ENCODE data around the gene SLC16A11.
"Not testable (repeated sequence)": the region's sequence is repeated elsewhere in the genome, so short reads cannot be mapped to it uniquely, and the experiment has no call there.

The SLC16A11 gene

DNA sequence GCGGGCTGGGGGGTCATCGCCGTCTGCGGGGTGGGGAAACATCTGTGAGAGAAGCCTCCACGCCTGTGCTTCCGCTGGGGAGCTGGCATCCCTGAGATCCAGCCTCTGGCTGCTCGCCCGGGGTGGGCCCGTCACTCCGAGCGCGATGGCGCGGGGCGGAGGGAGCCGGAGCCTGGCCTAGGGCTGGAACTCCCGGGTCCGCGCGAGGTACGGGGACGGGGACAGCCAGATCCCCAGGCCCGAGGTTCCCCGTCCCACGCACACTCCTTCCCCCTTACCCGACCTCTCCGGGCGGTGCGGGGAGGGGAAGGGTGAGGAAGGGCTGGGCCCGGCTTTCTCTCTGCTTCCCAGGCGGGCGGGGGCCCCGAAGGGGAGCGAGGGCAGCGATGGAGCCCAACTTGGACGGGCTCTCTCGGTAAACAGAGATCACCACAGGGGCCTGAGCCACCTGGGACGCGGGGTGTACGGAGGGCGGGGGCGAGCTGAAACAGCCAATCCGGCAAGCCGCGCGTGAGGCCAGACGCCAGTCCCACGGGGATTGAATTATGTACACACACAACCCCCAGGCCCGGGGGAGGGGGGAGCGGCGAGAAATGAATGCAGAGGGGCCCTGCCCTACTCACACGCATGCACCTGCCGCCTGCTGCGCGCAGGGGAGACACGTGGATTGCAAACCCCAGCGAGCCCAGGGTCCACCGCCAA lies at the start of gene SLC16A11:
Gene SLC16A11 (minus strand): TSS at position 596 of the 702 bp plus-strand sequence. CDS start 579 bp downstream, at position 17.
- DNase-seq (ENCODE audit: low read depth in 3 of 3), result no peak

GRCh38 chr17:7091311-7092005 lies 47.6 kb upstream of the SLC16A11 start:
- DNase-seq (ENCODE audit: low read depth in 3 of 3), result not testable (repeated sequence)

GRCh38 chr17:7089570-7089969 lies 45.7 kb upstream of the SLC16A11 start:
- DNase-seq (ENCODE audit: low read depth in 3 of 3), result not testable (repeated sequence)

- not testable (repeated sequence) for DNase-seq (ENCODE audit: low read depth in 3 of 3)
Measured at GRCh38 chr17:7088442-7088841, 44.5 kb upstream of the SLC16A11 start.

- no peak for DNase-seq (ENCODE audit: low read depth in 3 of 3)
Measured at GRCh38 chr17:7084088-7084487, 40.2 kb upstream of the SLC16A11 start.

GRCh38 chr17:7083592-7083991 lies 39.7 kb upstream of the SLC16A11 start:
- no peak for DNase-seq (ENCODE audit: low read depth in 3 of 3)

DNA sequence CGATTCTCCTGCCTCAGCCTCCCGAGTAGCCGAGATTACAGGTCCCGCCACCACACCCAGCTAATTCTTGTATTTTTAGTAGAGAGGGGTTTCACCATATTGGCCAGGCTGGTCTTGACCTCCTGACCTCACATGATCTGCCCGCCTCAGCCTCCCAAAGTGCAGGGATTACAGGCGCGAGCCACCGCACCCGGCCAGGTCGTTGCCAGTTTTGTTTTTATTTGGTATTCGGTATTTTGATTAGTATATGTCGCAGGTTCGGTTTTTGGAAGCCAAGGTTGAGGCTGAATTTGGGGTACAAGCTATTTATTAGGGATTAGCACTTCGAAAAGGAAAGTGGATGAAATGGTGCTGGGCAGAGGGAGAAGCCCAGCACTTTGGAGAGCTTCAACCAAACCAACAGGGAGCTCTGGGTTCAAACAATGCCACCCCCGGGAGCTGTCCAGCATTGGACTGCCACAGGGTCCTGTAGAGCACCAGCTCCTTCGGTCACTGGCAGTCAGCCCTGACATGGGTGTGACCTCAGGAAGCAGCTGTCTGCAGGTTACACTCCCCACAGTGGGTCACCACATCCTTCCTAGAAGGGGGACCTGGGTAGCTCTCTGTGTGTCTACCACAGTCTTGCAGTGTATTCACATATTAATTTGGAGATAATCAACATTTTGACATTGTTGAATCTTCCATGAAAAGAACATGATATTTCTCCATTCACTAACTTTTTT lies 37.6 kb upstream of the SLC16A11 start:
- no peak for DNase-seq (ENCODE audit: low read depth in 3 of 3)

- DNase-seq (ENCODE audit: low read depth in 3 of 3), result no peak
Measured at GRCh38 chr17:7080456-7081041, 36.7 kb upstream of the SLC16A11 start.

DNA sequence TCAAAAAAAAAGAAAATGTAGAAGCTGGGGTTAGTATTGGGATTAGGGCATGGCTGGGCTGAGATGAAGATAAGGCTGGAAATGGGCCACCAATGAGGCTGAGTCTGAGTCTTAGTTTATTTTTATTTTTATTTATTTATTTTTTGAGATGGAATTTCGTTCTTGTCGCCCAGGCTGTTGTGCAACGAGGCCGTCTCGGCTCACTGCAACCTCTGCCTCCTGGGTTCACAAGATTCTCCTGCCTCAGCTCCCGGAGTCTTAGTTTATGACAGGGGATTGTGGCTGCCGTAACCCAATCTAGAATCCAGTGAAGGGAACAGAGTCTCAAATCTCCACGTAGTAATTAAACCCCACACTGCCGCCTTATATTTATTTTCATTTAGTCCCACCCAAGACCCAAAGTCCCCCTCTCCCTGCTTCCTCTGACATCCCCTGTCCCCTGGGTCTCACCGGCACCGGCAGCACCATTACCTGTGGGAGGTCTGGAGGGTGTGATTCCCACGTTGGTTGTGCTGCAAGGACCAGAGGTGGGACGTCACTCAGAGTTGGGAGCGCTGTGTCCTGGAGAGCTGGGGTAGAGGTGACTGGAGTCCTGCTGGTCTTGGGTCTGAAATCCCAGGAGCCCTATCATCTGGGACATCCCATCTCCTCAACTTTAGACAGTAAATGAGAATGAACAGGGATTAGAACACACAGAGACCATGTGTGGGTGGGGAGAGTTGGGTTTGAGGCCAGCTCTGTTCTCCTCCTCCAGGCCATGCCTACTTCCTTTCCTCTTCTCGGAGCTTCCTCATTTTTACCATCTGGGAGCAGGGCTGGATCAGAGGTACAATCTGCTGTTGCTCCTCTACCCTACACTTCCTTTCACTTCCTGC lies 35.9 kb upstream of the SLC16A11 start, which contains the start of gene CLEC10A:
Gene CLEC10A (minus strand): TSS at position 671 of the 875 bp plus-strand sequence. CDS start 1,439 bp downstream, outside the sequence.
- DNase-seq (ENCODE audit: low read depth in 3 of 3), result no peak

DNA sequence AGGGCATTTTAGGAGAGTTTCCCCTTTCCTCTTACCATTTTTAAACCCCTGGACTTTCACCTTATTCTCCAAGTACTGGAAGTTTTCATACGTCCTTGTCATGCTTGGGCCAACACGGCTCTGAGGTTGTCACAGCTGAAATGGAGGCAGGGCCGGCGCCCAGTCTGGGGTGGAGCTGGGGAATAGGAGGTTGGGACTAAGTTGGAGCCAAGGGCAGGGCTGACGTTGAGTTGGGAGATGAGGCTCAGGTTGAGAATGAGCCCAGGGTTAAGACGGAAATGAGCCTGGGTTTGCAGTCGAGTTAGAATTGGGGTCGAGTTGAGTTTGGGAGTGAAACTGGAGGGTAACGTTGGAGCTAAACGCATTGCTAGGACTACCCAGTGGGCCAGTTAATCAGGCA lies 34.8 kb upstream of the SLC16A11 start:
- DNase-seq (ENCODE audit: low read depth in 3 of 3), result no peak

- DNase-seq (ENCODE audit: low read depth in 3 of 3), result no peak
Measured at GRCh38 chr17:7077911-7078546, 34.1 kb upstream of the SLC16A11 start.

DNA sequence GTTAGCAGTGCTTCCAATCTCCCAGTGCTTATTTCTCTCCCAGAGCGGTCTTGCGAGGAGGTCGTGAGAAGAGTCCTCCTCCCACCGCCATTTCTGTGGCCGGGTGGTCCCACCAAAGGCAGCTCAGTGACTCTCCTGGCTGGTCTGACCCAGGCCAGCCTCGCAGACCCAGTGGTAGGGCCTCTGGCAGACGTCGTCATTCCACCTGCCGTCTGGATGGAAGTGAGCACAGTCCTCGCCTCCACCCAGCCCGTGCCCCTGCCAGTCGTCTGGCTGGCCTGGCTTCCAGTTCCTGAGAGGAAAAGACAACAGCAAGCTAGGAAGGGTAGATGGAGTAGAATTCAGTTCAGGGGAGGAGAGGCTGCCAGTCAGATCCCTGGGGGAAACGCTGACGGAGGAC lies 31.0 kb upstream of the SLC16A11 start:
- no peak for DNase-seq (ENCODE audit: low read depth in 3 of 3)

- DNase-seq (ENCODE audit: low read depth in 3 of 3), result no peak
Measured at GRCh38 chr17:7072406-7072805, 28.5 kb upstream of the SLC16A11 start.

- no peak for DNase-seq (ENCODE audit: low read depth in 3 of 3)
Measured at GRCh38 chr17:7070712-7071111, 26.8 kb upstream of the SLC16A11 start.

GRCh38 chr17:7068268-7068667 lies 24.4 kb upstream of the SLC16A11 start:
- no peak for DNase-seq (ENCODE audit: low read depth in 3 of 3)

- no peak for DNase-seq (ENCODE audit: low read depth in 3 of 3)
Measured at GRCh38 chr17:7067198-7067597, 23.3 kb upstream of the SLC16A11 start.

DNA sequence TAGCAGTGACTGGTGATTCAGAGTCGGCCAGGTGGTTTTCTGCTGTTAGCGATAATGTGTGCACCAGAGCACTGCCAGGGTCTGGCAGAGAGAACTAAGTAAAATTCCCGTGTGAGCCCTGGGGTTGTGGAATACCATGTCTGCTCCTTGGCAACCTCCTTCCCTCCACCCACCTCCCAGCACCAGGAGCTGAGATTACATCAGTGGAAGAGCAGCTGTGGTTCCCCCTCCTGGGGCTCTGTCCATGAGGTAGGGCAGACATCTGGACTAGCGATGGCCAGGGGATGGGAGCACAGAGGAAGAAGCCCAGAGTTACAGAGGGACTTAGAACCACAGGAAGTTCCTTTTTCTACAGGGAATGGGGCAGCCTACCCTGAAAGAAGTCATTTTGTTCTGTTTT lies 20.4 kb upstream of the SLC16A11 start:
- DNase-seq (ENCODE audit: low read depth in 3 of 3), result no peak

- DNase-seq (ENCODE audit: low read depth in 3 of 3), result no peak
Measured at GRCh38 chr17:7063518-7064094, 19.7 kb upstream of the SLC16A11 start.

DNA sequence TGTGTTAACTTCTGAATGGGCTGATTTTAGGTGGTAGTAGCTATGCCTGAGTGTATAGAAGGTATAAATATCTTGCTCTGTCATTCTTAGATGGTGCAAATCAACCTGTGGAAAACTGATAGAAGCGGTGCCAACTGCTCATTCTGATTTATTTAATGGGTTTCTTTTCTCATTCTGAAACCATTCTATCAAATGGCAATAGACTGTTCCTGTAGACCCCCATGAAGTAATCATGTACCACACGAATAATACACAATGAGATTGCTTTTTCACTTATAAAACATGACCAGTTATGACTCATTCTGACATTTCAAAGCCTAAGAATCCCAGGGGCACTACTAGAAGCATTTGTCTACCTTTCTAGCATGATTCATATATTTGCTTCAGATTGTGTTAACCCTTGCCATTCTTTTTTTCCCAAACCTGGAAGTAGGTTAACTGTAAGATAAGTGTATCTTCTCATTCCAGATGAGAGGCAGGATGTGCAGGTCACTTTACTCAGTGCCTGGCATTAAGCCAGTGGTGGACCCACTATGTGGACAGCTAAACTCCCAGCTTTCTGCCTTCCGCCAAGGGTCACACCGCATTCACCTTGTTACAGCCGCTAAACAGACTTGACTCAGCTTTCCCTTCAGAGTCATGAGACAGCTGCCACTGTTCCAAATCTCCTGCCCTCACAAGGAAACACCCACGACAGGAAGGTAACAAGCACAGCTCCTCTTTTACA lies 16.4 kb upstream of the SLC16A11 start:
- no peak for DNase-seq (ENCODE audit: low read depth in 3 of 3)

Data from stimulated activated CD4-positive, alpha-beta T cell treated with anti-CD3 and anti-CD28 coated beads, TNF-alpha, amount 100 ng/mL, for 4 hours (primary cell).